ENCODE results near the gene INTS2.

INTS2 gene

GRCh38 chr17:61816538-61816937 lies 111.2 kb downstream of the INTS2 start:
- peak; percentile 14 for DNase-seq

DNA sequence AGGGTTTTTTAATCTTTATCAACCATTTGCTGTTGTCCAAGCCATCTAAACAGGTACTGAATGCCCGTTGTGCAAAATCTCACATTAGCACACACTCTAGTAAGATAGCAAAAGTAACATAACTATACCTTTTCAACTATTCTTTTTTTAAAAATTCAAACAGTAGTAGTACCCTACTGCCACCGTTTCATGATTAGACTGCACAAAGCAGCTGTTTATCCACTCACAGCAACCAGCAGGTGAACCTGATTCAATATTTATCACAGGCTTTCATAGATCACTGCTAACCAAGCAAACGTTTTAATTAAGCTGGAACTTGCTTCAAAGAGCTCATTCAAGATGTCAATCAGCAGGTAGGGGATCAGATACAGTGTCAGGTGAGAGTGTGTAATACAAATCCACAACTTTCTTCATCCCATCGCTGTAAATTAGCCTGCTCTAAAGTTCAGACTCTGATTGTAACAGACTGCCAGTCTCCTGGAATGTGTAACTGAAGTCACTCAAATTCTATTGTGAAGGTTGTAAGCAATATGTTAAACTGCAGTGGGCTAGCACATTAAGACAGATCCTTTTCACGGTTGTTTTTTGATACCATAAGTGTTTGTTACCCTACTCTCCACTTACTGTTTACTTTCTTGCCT lies 111.8 kb downstream of the INTS2 start:
- no peak for DNase-seq

Measured in fibroblast of skin of right biceps (primary cell).